IMR-90 (cell line): Measurements from ENCODE around the gene MACF1.

Source experiments
- CTCF ChIP-seq: conservative IDR thresholded peaks from 2 replicates; pipeline ENCODE4 v1.5.1; 2012; ENCODE audit warnings: mild to moderate bottlenecking, low read depth, low read length, improper control_type of control experiment
- POLR2A ChIP-seq: IDR thresholded peaks from 2 replicates; pipeline ENCODE4 v1.6.1; 2012; ENCODE audit warnings: mild to moderate bottlenecking, low read depth, low read length

GRCh38 chr1:39269349-39269748, 64.9 kb downstream of the MACF1 start:
- TF ChIP-seq CTCF (no peak), POLR2A (no peak)
